ENCODE data around the gene STUB1. TPM values are rescaled to one million over a fixed set of nuclear protein-coding genes. Genes with fewer than 3 reads are reported as not detected.

Gene STUB1
- total RNA-seq, 4 donors from 2014 or later: 107 to 244 (median 140) TPM

- TF ChIP-seq CTCF (IDR thresholded peaks at IDR 0.05; ENCODE audit: low read depth): no peak
Measured at GRCh38 chr16:634996-635395, 45.2 kb upstream of the STUB1 start.

GRCh38 chr16:635573-636205 is 44.5 kb upstream of the STUB1 start:
- no peak for TF ChIP-seq CTCF (IDR thresholded peaks at IDR 0.05; ENCODE audit: low read depth)

- no peak for TF ChIP-seq CTCF (IDR thresholded peaks at IDR 0.05; ENCODE audit: low read depth)
Measured at GRCh38 chr16:636206-637080, 43.8 kb upstream of the STUB1 start, which contains the start of gene METTL26. TSS of gene METTL26 (minus strand) at chr16:636305. CDS start at chr16:636290, 15 bp downstream.

GRCh38 chr16:637081-638018 is 42.9 kb upstream of the STUB1 start:
- TF ChIP-seq CTCF (IDR thresholded peaks at IDR 0.05; ENCODE audit: low read depth): no peak

- no peak for TF ChIP-seq CTCF (IDR thresholded peaks at IDR 0.05; ENCODE audit: low read depth)
Measured at GRCh38 chr16:638034-638543, 42.1 kb upstream of the STUB1 start.

GRCh38 chr16:638836-639235 is 41.4 kb upstream of the STUB1 start:
- no peak for TF ChIP-seq CTCF (IDR thresholded peaks at IDR 0.05; ENCODE audit: low read depth)

Data from subcutaneous adipose tissue (tissue), 4 donors.